Left lung (tissue), 10 donors: ENCODE data around the gene RAD21L1. TPM values are rescaled to one million over a fixed set of nuclear protein-coding genes. Genes with fewer than 3 reads are reported as not detected.
A peak's percentile ranks its signal among the peaks of the same experiment; 100 is the strongest.

Experiments
- ATAC-seq: fragments of 200-7000 bp; cut with Tn5 transposase; one replicate; pipeline ENCODE4 v1.9.1; 2020; ENCODE audit warnings: moderate library complexity
- DNase-seq, 4 donors: peaks; one replicate each; pipeline ENCODE4 v3.0.0-alpha.2; 2013 to 2020
- H3K27ac ChIP-seq, 2 donors: fragments of 200-600 bp; sonication (generic) in 1 of 2; one replicate each; pipeline versions ENCODE4 v1.5.0 to v1.8.0; 2020 to 2021
- H3K27me3 ChIP-seq, 2 donors: fragments of 200-600 bp; sonication (generic) in 1 of 2; one replicate each; pipeline versions ENCODE4 v1.5.0 to v1.8.0; 2020 to 2021
- H3K36me3 ChIP-seq, 2 donors: fragments of 200-600 bp; sonication (generic) in 1 of 2; one replicate each; pipeline versions ENCODE4 v1.5.0 to v1.8.0; 2020 to 2021
- H3K4me1 ChIP-seq, 2 donors: fragments of 200-600 bp; one replicate each; pipeline ENCODE4 v1.8.0; 2021
- H3K4me3 ChIP-seq, 2 donors: fragments of 200-600 bp; sonication (generic) in 1 of 2; one replicate each; pipeline versions ENCODE4 v1.5.0 to v1.8.0; 2020 to 2021; ENCODE audit warnings: mild to moderate bottlenecking in 1 of 2
- H3K9me3 ChIP-seq, 2 donors: fragments of 200-600 bp; sonication (generic) in 1 of 2; one replicate each; pipeline versions ENCODE4 v1.5.0 to v1.8.0; 2020 to 2021
- intact Hi-C, 2 donors: fragments of 100-400 bp; cut with DNase I; formaldehyde crosslinking; loops; one replicate each; pipeline versions ENCODE4 v1.11.2 to v1.14.2; 2022
- polyA plus RNA-seq, 6 donors: library from polyadenylated mRNA; unstranded; fragments of 120-200 nt; gene quantifications; one replicate each; pipeline ENCODE4 v1.2.1, GENCODE V29; 2013; ENCODE audit not compliant: insufficient read length in 6 of 6
- total RNA-seq, 2 donors: library from RNA; stranded (reverse); fragmentation: NEBNext Ultra II Directional; extraction: Animal tissue kit (Norgen Biotek cat#: 25700); gene quantifications; one replicate each; pipeline ENCODE4 v1.2.1, GENCODE V29; 2021
- TF ChIP-seq, protein P1 (sequence below), 2 donors: fragments of 200-600 bp; sonication (generic) in 1 of 2; IDR thresholded peaks; one replicate each; pipeline versions ENCODE4 v1.5.0 to v1.8.0; 2021; ENCODE audit warnings: antibody characterized with exemption in 2 of 2
- donor health status: DM: no; HTN: yes; CAD: no.
- donor health status: DM: no; HTN: no; CAD: no.

RAD21L1 gene
- total and polyA plus RNA-seq, 8 donors: not detected

DNA sequence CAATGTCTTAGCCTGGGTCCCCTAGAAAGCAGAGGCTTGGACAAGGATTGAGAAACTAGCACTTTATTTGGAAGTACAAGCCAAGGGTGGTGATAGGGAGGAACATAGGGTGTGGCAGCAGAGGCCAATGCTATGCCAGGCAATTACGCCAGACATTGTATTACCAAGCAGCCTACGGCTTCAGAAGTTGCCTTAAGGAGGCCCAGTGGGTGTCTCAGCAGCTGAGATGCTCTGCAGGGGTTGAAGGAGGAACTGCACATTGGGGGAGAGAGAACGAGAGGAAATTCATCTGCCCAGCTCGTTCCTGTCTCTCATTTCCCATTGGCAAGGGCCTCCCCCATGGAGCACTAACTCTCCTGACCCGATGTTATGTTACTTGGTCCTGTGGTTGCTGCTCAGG, 21.7 kb upstream of the RAD21L1 start:
- H3K27me3 ChIP-seq: no peaks in the 10 kb centered on the region
- H3K27ac ChIP-seq: peak overlapping the region; percentile 20 to 26
- no peak overlapping the region for H3K4me3 ChIP-seq
- no peaks in the 10 kb centered on the region for H3K36me3 ChIP-seq
- no peaks in the 10 kb centered on the region for H3K9me3 ChIP-seq
- H3K4me1 ChIP-seq: no peaks in the 10 kb centered on the region
- ATAC-seq (peak; percentile 40), DNase-seq (no peak)
- TF ChIP-seq, protein P1, sequence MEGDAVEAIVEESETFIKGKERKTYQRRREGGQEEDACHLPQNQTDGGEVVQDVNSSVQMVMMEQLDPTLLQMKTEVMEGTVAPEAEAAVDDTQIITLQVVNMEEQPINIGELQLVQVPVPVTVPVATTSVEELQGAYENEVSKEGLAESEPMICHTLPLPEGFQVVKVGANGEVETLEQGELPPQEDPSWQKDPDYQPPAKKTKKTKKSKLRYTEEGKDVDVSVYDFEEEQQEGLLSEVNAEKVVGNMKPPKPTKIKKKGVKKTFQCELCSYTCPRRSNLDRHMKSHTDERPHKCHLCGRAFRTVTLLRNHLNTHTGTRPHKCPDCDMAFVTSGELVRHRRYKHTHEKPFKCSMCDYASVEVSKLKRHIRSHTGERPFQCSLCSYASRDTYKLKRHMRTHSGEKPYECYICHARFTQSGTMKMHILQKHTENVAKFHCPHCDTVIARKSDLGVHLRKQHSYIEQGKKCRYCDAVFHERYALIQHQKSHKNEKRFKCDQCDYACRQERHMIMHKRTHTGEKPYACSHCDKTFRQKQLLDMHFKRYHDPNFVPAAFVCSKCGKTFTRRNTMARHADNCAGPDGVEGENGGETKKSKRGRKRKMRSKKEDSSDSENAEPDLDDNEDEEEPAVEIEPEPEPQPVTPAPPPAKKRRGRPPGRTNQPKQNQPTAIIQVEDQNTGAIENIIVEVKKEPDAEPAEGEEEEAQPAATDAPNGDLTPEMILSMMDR (IDR thresholded peaks at IDR 0.05): no peak
- intact Hi-C loops: no loop called here

DNA sequence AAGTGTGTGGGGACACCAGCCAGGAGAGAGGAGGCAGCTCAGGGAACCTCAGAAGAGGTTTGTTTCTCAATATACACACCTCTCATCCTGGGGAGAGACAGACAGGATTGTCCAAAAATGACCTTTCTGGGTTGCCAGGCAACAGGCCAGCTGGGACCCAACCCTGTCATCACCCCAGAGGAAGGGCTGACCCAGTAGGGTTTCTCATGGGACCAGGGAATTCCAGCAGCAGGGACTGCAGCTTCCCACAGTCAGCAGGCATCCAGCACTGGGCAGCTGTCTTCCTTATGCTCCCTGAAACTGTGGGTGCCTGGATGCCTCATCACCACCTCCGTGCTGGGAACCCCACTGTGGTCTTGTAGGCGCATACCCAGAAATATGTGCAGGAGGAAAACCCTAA, 21.3 kb upstream of the RAD21L1 start:
- H3K36me3 ChIP-seq: no peaks in the 10 kb centered on the region
- no peaks in the 10 kb centered on the region for H3K4me1 ChIP-seq
- DNase-seq: no peak
- no peaks in the 10 kb centered on the region for H3K27me3 ChIP-seq
- intact Hi-C loops: no loop called here
- H3K27ac ChIP-seq: peak overlapping the region in 1 of 2 donors; percentile 26
- no peak overlapping the region for H3K4me3 ChIP-seq
- H3K9me3 ChIP-seq: no peaks in the 10 kb centered on the region
- TF ChIP-seq, protein P1 (IDR thresholded peaks at IDR 0.05): no peak
- ATAC-seq: no peak

GRCh38 chr20:1205802-1206201, 20.0 kb upstream of the RAD21L1 start:
- Histone ChIP-seq H3K4me3 (no peak overlapping the region), H3K27ac (no peak overlapping the region), H3K9me3 (no peaks in the 10 kb centered on the region), H3K4me1 (no peaks in the 10 kb centered on the region), H3K27me3 (no peaks in the 10 kb centered on the region), H3K36me3 (no peaks in the 10 kb centered on the region)
- ATAC-seq: no peak
- TF ChIP-seq, protein P1 (IDR thresholded peaks at IDR 0.05): no peak
- intact Hi-C loops: no loop called here
- DNase-seq: no peak

DNA sequence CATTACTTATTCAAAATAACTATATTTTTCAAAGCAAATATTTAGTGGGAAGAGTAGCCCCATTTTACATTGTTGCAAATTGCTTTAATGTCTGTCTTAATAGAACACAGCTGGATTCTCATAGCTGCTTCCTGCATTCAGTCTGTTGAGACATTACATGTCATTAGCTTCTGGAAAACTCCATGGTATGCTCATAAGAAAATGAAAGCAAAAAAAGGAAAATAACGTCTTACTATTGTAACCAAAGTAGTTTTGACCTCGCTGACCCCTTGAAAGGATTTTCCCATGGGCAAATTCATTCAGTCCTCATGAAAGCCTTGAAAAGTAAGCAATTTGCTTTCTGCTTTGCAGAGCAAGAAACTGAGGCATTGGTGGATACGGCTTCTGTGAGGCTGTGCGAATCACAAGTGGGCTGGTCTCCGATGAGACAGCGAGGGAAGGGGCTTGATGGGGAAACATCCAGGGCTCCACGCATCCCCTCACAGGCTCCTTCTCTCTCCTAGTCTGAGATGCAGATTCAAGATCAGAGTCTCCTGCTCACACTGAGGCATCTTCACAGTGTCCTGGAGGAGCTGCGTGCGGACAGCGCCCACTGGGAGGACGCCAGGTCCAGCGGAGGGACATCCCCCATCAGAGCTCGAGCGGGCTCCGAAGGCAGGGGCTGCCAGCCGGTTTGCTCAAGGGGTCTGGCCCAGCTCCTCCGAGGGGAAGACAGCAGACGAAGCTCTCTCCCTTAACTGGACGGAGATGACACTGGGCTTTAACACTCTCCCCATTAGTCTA, 19.3 kb upstream of the RAD21L1 start:
- H3K4me3 ChIP-seq: no peak overlapping the region

GRCh38 chr20:1207293-1207878, 18.5 kb upstream of the RAD21L1 start:
- intact Hi-C loops: no loop called here
- Histone ChIP-seq H3K27me3 (no peaks in the 10 kb centered on the region), H3K27ac (no peak overlapping the region), H3K4me3 (no peak overlapping the region), H3K36me3 (no peaks in the 10 kb centered on the region), H3K9me3 (no peaks in the 10 kb centered on the region), H3K4me1 (no peaks in the 10 kb centered on the region)
- ATAC-seq (no peak), DNase-seq (no peak)
- TF ChIP-seq, protein P1 (IDR thresholded peaks at IDR 0.05): no peak

More for the DNA sequence above, 19.3 kb upstream of the RAD21L1 start:
- H3K27me3 ChIP-seq: no peaks in the 10 kb centered on the region
- peak; percentile 18 for ATAC-seq
- H3K9me3 ChIP-seq: no peaks in the 10 kb centered on the region
- no peak for DNase-seq
- H3K27ac ChIP-seq: no peak overlapping the region
- H3K36me3 ChIP-seq: no peaks in the 10 kb centered on the region
- intact Hi-C loops: no loop called here
- TF ChIP-seq, protein P1 (IDR thresholded peaks at IDR 0.05): no peak
- H3K4me1 ChIP-seq: no peaks in the 10 kb centered on the region
